Effector memory CD8-positive, alpha-beta T cell (primary cell): Measurements from ENCODE around the gene DUSP11.
"Not testable (repeated sequence)": the region's sequence is repeated elsewhere in the genome, so short reads cannot be mapped to it uniquely, and the experiment has no call there.

ENCODE experiments used
- ATAC-seq: fragments of 150-1000 bp; cut with Tn5 transposase; replicated peaks from 2 replicates; pipeline ENCODE4 v1.10.0; 2021; ENCODE audit warnings: mild to moderate bottlenecking, moderate library complexity
- DNase-seq, 3 experiments: peaks; one replicate each; pipeline ENCODE4 v3.0.0; 2021
- H3K27ac Mint-ChIP-seq, 2 donors: one replicate each; pipeline ENCODE4 v1.8.0; 2022; ENCODE audit warnings: mild to moderate bottlenecking in 2 of 2, mixed read lengths in 2 of 2, moderate library complexity in 2 of 2
- H3K27me3 Mint-ChIP-seq, 2 donors: one replicate each; pipeline ENCODE4 v1.8.0; 2022; ENCODE audit warnings: mixed read lengths in 2 of 2
- H3K36me3 Mint-ChIP-seq: one replicate; pipeline ENCODE4 v1.8.0; 2022; ENCODE audit warnings: mild to moderate bottlenecking, moderate library complexity, mixed read lengths; ENCODE audit not compliant: insufficient read depth
- H3K4me1 Mint-ChIP-seq, 2 donors: one replicate each; pipeline ENCODE4 v1.8.0; 2022; ENCODE audit warnings: low read depth in 2 of 2, mixed read lengths in 2 of 2
- H3K4me3 Mint-ChIP-seq, 2 donors: one replicate each; pipeline ENCODE4 v1.8.0; 2022; ENCODE audit warnings: mild to moderate bottlenecking in 2 of 2, mixed read lengths in 2 of 2, moderate library complexity in 2 of 2
- H3K9me3 Mint-ChIP-seq, 2 donors: one replicate each; pipeline ENCODE4 v1.8.0; 2022; ENCODE audit warnings: mixed read lengths in 2 of 2

Gene DUSP11

GRCh38 chr2:73728043-73728442 is 51.9 kb downstream of the DUSP11 start:
- Mint-ChIP-seq H3K4me3 (no peak overlapping the region), H3K4me1 (no peaks in the 10 kb centered on the region), H3K27ac (peak overlapping the region in 1 of 2 donors; percentile 8), H3K9me3 (no peaks in the 10 kb centered on the region), H3K27me3 (no peaks in the 10 kb centered on the region), H3K36me3 (peaks cover 40% of the 10 kb centered on the region)
- DNase-seq (no peak), ATAC-seq (no peak)

- H3K9me3 Mint-ChIP-seq, ATAC-seq, H3K27me3 Mint-ChIP-seq, H3K27ac Mint-ChIP-seq, H3K4me3 Mint-ChIP-seq, H3K4me1 Mint-ChIP-seq, DNase-seq: not testable (repeated sequence)
- peaks cover 28% of the 10 kb centered on the region for H3K36me3 Mint-ChIP-seq
Observed at GRCh38 chr2:73726657-73727056, 53.2 kb downstream of the DUSP11 start.

GRCh38 chr2:73718851-73719621 is 60.9 kb downstream of the DUSP11 start:
- Mint-ChIP-seq H3K27me3 (peaks cover 29 to 30% of the 10 kb centered on the region in 2 donors), H3K4me1 (no peaks in the 10 kb centered on the region), H3K36me3 (peaks cover 2% of the 10 kb centered on the region), H3K27ac (no peak overlapping the region), H3K9me3 (no peaks in the 10 kb centered on the region), H3K4me3 (no peak overlapping the region)
- DNase-seq (no peak), ATAC-seq (no peak)

GRCh38 chr2:73718421-73718820 is 61.5 kb downstream of the DUSP11 start:
- ATAC-seq (no peak), DNase-seq (no peak)
- Mint-ChIP-seq H3K4me1 (no peaks in the 10 kb centered on the region), H3K9me3 (peaks cover 0 to 3% of the 10 kb centered on the region in 2 donors), H3K27ac (no peak overlapping the region), H3K36me3 (peaks cover 2% of the 10 kb centered on the region), H3K27me3 (peaks cover 30 to 35% of the 10 kb centered on the region in 2 donors), H3K4me3 (no peak overlapping the region)

GRCh38 chr2:73717695-73718094 is 62.2 kb downstream of the DUSP11 start:
- H3K27ac Mint-ChIP-seq, ATAC-seq, DNase-seq, H3K9me3 Mint-ChIP-seq, H3K4me1 Mint-ChIP-seq, H3K36me3 Mint-ChIP-seq, H3K4me3 Mint-ChIP-seq: not testable (repeated sequence)
- peaks cover 30 to 36% of the 10 kb centered on the region in 2 donors for H3K27me3 Mint-ChIP-seq

- H3K27me3 Mint-ChIP-seq = peaks cover 30 to 36% of the 10 kb centered on the region in 2 donors
- no peaks in the 10 kb centered on the region for H3K4me1 Mint-ChIP-seq
- ATAC-seq (no peak), DNase-seq (no peak)
- H3K9me3 Mint-ChIP-seq = peaks cover 0 to 3% of the 10 kb centered on the region in 2 donors
- peaks cover 2% of the 10 kb centered on the region for H3K36me3 Mint-ChIP-seq
- no peak overlapping the region for H3K27ac Mint-ChIP-seq
- no peak overlapping the region for H3K4me3 Mint-ChIP-seq
Observed at GRCh38 chr2:73717251-73717606, 62.7 kb downstream of the DUSP11 start.

- Mint-ChIP-seq H3K4me3 (no peak overlapping the region), H3K4me1 (no peaks in the 10 kb centered on the region), H3K9me3 (peaks cover 0 to 3% of the 10 kb centered on the region in 2 donors), H3K27me3 (peaks cover 34 to 36% of the 10 kb centered on the region in 2 donors), H3K36me3 (peaks cover 2% of the 10 kb centered on the region), H3K27ac (no peak overlapping the region)
- ATAC-seq (no peak), DNase-seq (no peak)
Observed at GRCh38 chr2:73716543-73717250, 63.2 kb downstream of the DUSP11 start.

GRCh38 chr2:73714091-73714490 is 65.8 kb downstream of the DUSP11 start:
- H3K36me3 Mint-ChIP-seq = no peaks in the 10 kb centered on the region
- no peak for ATAC-seq
- H3K9me3 Mint-ChIP-seq = peaks cover 0 to 3% of the 10 kb centered on the region in 2 donors
- no peak for DNase-seq
- no peak overlapping the region for H3K4me3 Mint-ChIP-seq
- H3K27me3 Mint-ChIP-seq = peaks cover 58 to 60% of the 10 kb centered on the region in 2 donors
- H3K4me1 Mint-ChIP-seq = no peaks in the 10 kb centered on the region
- no peak overlapping the region for H3K27ac Mint-ChIP-seq
